H9 (cell line): ENCODE measurements around the gene TOGARAM2. TPM values are rescaled to one million over a fixed set of nuclear protein-coding genes. Genes with fewer than 3 reads are reported as not detected.

Experiments used
- DNase-seq: peaks from one replicate; pipeline ENCODE4 v3.0.0-alpha.2; 2017
- H2AFZ ChIP-seq: one replicate; pipeline ENCODE4 v1.6.1; 2013; ENCODE audit warnings: mild to moderate bottlenecking, low read length, control low read depth, moderate library complexity
- H2AK5ac ChIP-seq: 2 replicates; pipeline ENCODE4 v1.6.1; 2013; ENCODE audit warnings: low read length, control low read depth, mixed read lengths; ENCODE audit not compliant: insufficient read length
- H2BK120ac ChIP-seq: one replicate; pipeline ENCODE4 v1.6.1; 2013; ENCODE audit warnings: low read depth, mild to moderate bottlenecking, low read length, control low read depth, inconsistent platforms; ENCODE audit not compliant: poor library complexity, severe bottlenecking
- H2BK12ac ChIP-seq: 2 replicates; pipeline ENCODE4 v1.6.1; 2013; ENCODE audit warnings: low read length, control low read depth, mixed read lengths, low read depth; ENCODE audit not compliant: insufficient read length
- H2BK15ac ChIP-seq: 2 replicates; pipeline ENCODE4 v1.6.1; 2013; ENCODE audit warnings: low read depth, low read length, control low read depth
- H2BK20ac ChIP-seq: one replicate; pipeline ENCODE4 v1.6.1; 2013; ENCODE audit warnings: low read depth, mild to moderate bottlenecking, low read length, control low read depth, inconsistent platforms; ENCODE audit not compliant: poor library complexity, severe bottlenecking
- H2BK5ac ChIP-seq: 2 replicates; pipeline ENCODE4 v1.6.1; 2013; ENCODE audit warnings: low read length, control low read depth, mixed read lengths; ENCODE audit not compliant: insufficient read length
- H3K14ac ChIP-seq: 2 replicates; pipeline ENCODE4 v1.6.1; 2013; ENCODE audit warnings: low read length, control low read depth; ENCODE audit not compliant: insufficient read depth
- H3K18ac ChIP-seq: 2 replicates; pipeline ENCODE4 v1.6.1; 2013; ENCODE audit warnings: low read depth, mild to moderate bottlenecking, mixed read lengths, low read length, control low read depth; ENCODE audit not compliant: insufficient read length
- H3K23ac ChIP-seq: 2 replicates; pipeline ENCODE4 v1.6.1; 2013; ENCODE audit warnings: low read length, control low read depth, mixed read lengths, low read depth; ENCODE audit not compliant: insufficient read length
- H3K23me2 ChIP-seq: 2 replicates; pipeline ENCODE4 v1.6.1; 2013; ENCODE audit warnings: low read depth, mild to moderate bottlenecking, mixed read lengths, low read length, control low read depth; ENCODE audit not compliant: insufficient read length, poor library complexity, severe bottlenecking
- H3K27ac ChIP-seq: 2 replicates; pipeline ENCODE4 v1.5.1; 2013; ENCODE audit warnings: low read length, control low read depth, mixed read lengths, low read depth; ENCODE audit not compliant: insufficient read length
- H3K27me3 ChIP-seq: 2 replicates; pipeline ENCODE4 v1.6.1; 2013; ENCODE audit warnings: low read length, control low read depth, inconsistent platforms; ENCODE audit not compliant: insufficient read depth
- H3K4ac ChIP-seq: 2 replicates; pipeline ENCODE4 v1.6.1; 2013; ENCODE audit warnings: low read depth, mild to moderate bottlenecking, control low read depth, inconsistent platforms, low read length, moderate library complexity
- H3K4me1 ChIP-seq: 2 replicates; pipeline ENCODE4 v1.6.1; 2013; ENCODE audit warnings: low read length, control low read depth, inconsistent platforms; ENCODE audit not compliant: insufficient read depth
- H3K4me2 ChIP-seq: 2 replicates; pipeline ENCODE4 v1.6.1; 2013; ENCODE audit warnings: low read length, control low read depth, mixed read lengths; ENCODE audit not compliant: insufficient read length, insufficient read depth
- H3K56ac ChIP-seq: 2 replicates; pipeline ENCODE4 v1.6.1; 2013; ENCODE audit warnings: low read depth, mild to moderate bottlenecking, mixed read lengths, low read length, control low read depth; ENCODE audit not compliant: insufficient read length
- H3K79me1 ChIP-seq: 2 replicates; pipeline ENCODE4 v1.6.1; 2013; ENCODE audit warnings: low read depth, mild to moderate bottlenecking, moderate library complexity, low read length, control low read depth, inconsistent platforms; ENCODE audit not compliant: insufficient read depth, poor library complexity, severe bottlenecking
- H3K79me2 ChIP-seq: 2 replicates; pipeline ENCODE4 v1.6.1; 2013; ENCODE audit warnings: low read length, control low read depth, inconsistent platforms; ENCODE audit not compliant: insufficient read depth
- H3K9ac ChIP-seq: 2 replicates; pipeline ENCODE4 v1.6.1; 2013; ENCODE audit warnings: low read length, control low read depth, mixed read lengths; ENCODE audit not compliant: insufficient read length; ENCODE audit errors: extremely low read depth
- H3K9me3 ChIP-seq: one replicate; pipeline ENCODE4 v1.6.1; 2013; ENCODE audit warnings: low read depth, low read length, inconsistent platforms; ENCODE audit not compliant: control insufficient read depth
- H3T11ph ChIP-seq: one replicate; pipeline ENCODE4 v1.6.1; 2013; ENCODE audit warnings: mild to moderate bottlenecking, low read length, control low read depth, inconsistent platforms
- H4K20me1 ChIP-seq: one replicate; pipeline ENCODE4 v1.6.1; 2013; ENCODE audit not compliant: control insufficient read depth, insufficient read length, insufficient read depth
- H4K5ac ChIP-seq: 2 replicates; pipeline ENCODE4 v1.6.1; 2013; ENCODE audit warnings: low read depth, mild to moderate bottlenecking, mixed read lengths, low read length, control low read depth; ENCODE audit not compliant: insufficient read length
- H4K8ac ChIP-seq: replicated peaks from 2 replicates; pipeline ENCODE4 v1.6.1; 2013; ENCODE audit warnings: low read length, control low read depth, mixed read lengths, low read depth; ENCODE audit not compliant: insufficient read length
- H4K91ac ChIP-seq: 2 replicates; pipeline ENCODE4 v1.6.1; 2013; ENCODE audit warnings: low read depth, mild to moderate bottlenecking, moderate library complexity, mixed read lengths, low read length, control low read depth; ENCODE audit not compliant: insufficient read length
- H3K27ac Mint-ChIP-seq, 3 experiments: 2 replicates in 2 of 3; 3 replicates in 1 of 3; pipeline ENCODE4 v1.8.0; 2020 to 2021; ENCODE audit warnings: mixed read lengths in 3 of 3, mild to moderate bottlenecking in 1 of 3, moderate library complexity in 1 of 3
- H3K27me3 Mint-ChIP-seq: 2 replicates; pipeline ENCODE4 v1.8.0; 2021; ENCODE audit warnings: low read depth, mild to moderate bottlenecking, moderate library complexity, mixed read lengths
- H3K36me3 Mint-ChIP-seq, 3 experiments: 2 replicates in 2 of 3; 3 replicates in 1 of 3; pipeline ENCODE4 v1.8.0; 2020 to 2021; ENCODE audit warnings: low read depth in 3 of 3, mixed read lengths in 3 of 3; ENCODE audit not compliant: insufficient read depth in 1 of 3
- H3K4me1 Mint-ChIP-seq, 2 experiments: 2 replicates each; pipeline ENCODE4 v1.8.0; 2020; ENCODE audit warnings: mixed read lengths in 2 of 2
- H3K4me3 Mint-ChIP-seq, 2 experiments: 2 replicates in 1 of 2; 3 replicates in 1 of 2; pipeline ENCODE4 v1.8.0; 2020 to 2021; ENCODE audit warnings: mild to moderate bottlenecking in 2 of 2, mixed read lengths in 2 of 2, moderate library complexity in 1 of 2
- H3K9me3 Mint-ChIP-seq, 2 experiments: 2 replicates in 1 of 2; 3 replicates in 1 of 2; pipeline ENCODE4 v1.8.0; 2020; ENCODE audit warnings: mild to moderate bottlenecking in 2 of 2, mixed read lengths in 2 of 2, moderate library complexity in 1 of 2
- WGBS: extraction: QIAGEN DNeasy Blood & Tissue Kit; methylation state at CpG from one replicate; pipeline ENCODE4 v1.1.7; 2013; ENCODE audit warnings: missing lambda C conversion rate, low lambda C conversion rate, mixed read lengths; ENCODE audit not compliant: insufficient read length; ENCODE audit errors: extremely low coverage; 5-methylcytosine and 5-hydroxymethylcytosine counted together
- total RNA-seq: library from RNA; stranded (reverse); gene quantifications from 2 replicates; pipeline ENCODE4 v1.2.1, GENCODE V29; 2021
- TF ChIP-seq, protein P1 (sequence below): fragments of 200-600 bp; sonication (generic); conservative IDR thresholded peaks from 3 replicates; pipeline ENCODE4 v1.8.0; 2021; ENCODE audit warnings: antibody characterized with exemption, mild to moderate bottlenecking

The TOGARAM2 gene
- total RNA-seq, 1 experiment from 2014 or later, result 0.83 TPM

DNA sequence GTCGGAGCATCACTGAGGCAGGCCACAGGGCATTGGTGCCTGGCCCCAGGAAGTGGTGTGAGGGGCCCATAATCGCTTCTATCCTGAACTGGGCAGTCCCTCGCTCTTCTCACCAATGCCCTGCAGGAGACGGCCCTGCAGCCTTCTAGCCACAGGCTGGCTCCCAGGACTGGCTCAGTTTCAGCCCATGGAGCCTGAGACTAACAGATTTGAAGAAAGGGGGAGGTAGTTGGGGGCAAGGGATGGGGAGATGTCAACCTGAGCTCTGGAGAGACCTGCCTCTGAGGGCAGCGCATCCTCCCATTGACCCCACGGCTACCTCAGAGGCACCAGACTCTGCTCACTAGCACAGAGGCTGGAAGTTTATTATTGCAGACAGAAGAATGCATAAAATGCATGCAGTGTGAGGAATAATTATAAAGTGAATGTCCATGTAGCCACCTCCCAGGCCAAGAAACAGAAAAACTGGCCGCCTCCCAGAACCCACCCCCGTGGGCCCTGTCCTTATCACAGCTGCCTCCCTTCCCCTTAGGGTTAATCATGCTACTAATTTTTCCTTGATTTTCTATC is 1.4 kb downstream of the TOGARAM2 start:
- Histone ChIP-seq H3K14ac (no peak overlapping the region), H3K79me1 (no peaks in the 10 kb centered on the region), H3K18ac (no peak overlapping the region), H3K9ac (no peak overlapping the region), H2BK120ac (no peak overlapping the region), H3K23me2 (no peaks in the 10 kb centered on the region), H2BK15ac (no peak overlapping the region), H2BK5ac (no peak overlapping the region), H2AFZ (no peak overlapping the region), H3K23ac (no peak overlapping the region), H4K20me1 (no peaks in the 10 kb centered on the region), H3K27me3 (no peaks in the 10 kb centered on the region), H2AK5ac (no peak overlapping the region), H3K4me2 (no peak overlapping the region), H3K4me1 (no peaks in the 10 kb centered on the region), H2BK12ac (no peak overlapping the region), H4K91ac (no peak overlapping the region), H2BK20ac (no peak overlapping the region), H3K27ac (no peak overlapping the region), H3K56ac (no peak overlapping the region), H3T11ph (no peak overlapping the region), H4K8ac (no peak overlapping the region), H3K4ac (no peak overlapping the region), H4K5ac (no peak overlapping the region), H3K79me2 (no peaks in the 10 kb centered on the region), H3K9me3 (no peaks in the 10 kb centered on the region)
- TF ChIP-seq, protein P1, sequence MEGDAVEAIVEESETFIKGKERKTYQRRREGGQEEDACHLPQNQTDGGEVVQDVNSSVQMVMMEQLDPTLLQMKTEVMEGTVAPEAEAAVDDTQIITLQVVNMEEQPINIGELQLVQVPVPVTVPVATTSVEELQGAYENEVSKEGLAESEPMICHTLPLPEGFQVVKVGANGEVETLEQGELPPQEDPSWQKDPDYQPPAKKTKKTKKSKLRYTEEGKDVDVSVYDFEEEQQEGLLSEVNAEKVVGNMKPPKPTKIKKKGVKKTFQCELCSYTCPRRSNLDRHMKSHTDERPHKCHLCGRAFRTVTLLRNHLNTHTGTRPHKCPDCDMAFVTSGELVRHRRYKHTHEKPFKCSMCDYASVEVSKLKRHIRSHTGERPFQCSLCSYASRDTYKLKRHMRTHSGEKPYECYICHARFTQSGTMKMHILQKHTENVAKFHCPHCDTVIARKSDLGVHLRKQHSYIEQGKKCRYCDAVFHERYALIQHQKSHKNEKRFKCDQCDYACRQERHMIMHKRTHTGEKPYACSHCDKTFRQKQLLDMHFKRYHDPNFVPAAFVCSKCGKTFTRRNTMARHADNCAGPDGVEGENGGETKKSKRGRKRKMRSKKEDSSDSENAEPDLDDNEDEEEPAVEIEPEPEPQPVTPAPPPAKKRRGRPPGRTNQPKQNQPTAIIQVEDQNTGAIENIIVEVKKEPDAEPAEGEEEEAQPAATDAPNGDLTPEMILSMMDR, result no peak
- no peaks in the 10 kb centered on the region; the same call in 1 of the 2 replicates for H3K27me3 Mint-ChIP-seq
- no peaks in the 10 kb centered on the region for H3K36me3 Mint-ChIP-seq
- H3K9me3 Mint-ChIP-seq, result no peaks in the 10 kb centered on the region
- H3K27ac Mint-ChIP-seq, result no peak overlapping the region
- H3K4me1 Mint-ChIP-seq, result peaks cover 4 to 5% of the 10 kb centered on the region in 2 experiments
- no peak overlapping the region for H3K4me3 Mint-ChIP-seq
- DNase-seq, result no peak
- no CpG with 5 or more reads among the region's 8 CpGs for WGBS
